Omental fat pad (tissue), 4 donors: ENCODE measurements around the gene VPS13C. TPM values are rescaled to one million over a fixed set of nuclear protein-coding genes. Genes with fewer than 3 reads are reported as not detected.

Experiments used
- ATAC-seq: fragments of 150-250 bp; one replicate; pipeline ENCODE4 v1.9.1; 2016; ENCODE audit warnings: mild to moderate bottlenecking, moderate library complexity; ENCODE audit not compliant: low FRiP score
- DNase-seq: peaks from one replicate; pipeline ENCODE4 v3.0.0-alpha.2; 2019; ENCODE audit warnings: low spot score
- CTCF ChIP-seq, 3 donors: fragments of 450-650 bp; IDR thresholded peaks; one replicate each; pipeline ENCODE4 v1.5.1; 2016 to 2017; ENCODE audit warnings: antibody characterized with exemption in 3 of 3, mild to moderate bottlenecking in 3 of 3, moderate library complexity in 2 of 3
- total RNA-seq, 4 donors: library from RNA; depleted of rRNA; stranded (reverse); fragments of >200 nt; gene quantifications; one replicate each; pipeline ENCODE4 v1.1.0, GENCODE V29; 2016

The VPS13C gene
- total RNA-seq, 4 donors from 2014 or later: 61.6 to 144 (median 75.8) TPM

- ATAC-seq (peak; percentile 60), DNase-seq (no peak)
- no peak for TF ChIP-seq CTCF (IDR thresholded peaks at IDR 0.05)
Measured at GRCh38 chr15:62071711-62072308, 11.6 kb upstream of the VPS13C start.

- no peak for DNase-seq
- no peak for ATAC-seq
- no peak for TF ChIP-seq CTCF (IDR thresholded peaks at IDR 0.05)
Measured at GRCh38 chr15:62069551-62069950, 9.3 kb upstream of the VPS13C start.

GRCh38 chr15:62068810-62069167 lies 8.5 kb upstream of the VPS13C start:
- no peak for TF ChIP-seq CTCF (IDR thresholded peaks at IDR 0.05)
- ATAC-seq (no peak), DNase-seq (no peak)

GRCh38 chr15:62068071-62068809 lies 8.0 kb upstream of the VPS13C start:
- no peak for TF ChIP-seq CTCF (IDR thresholded peaks at IDR 0.05)
- ATAC-seq (peak; percentile 59), DNase-seq (no peak)

- no peak for TF ChIP-seq CTCF (IDR thresholded peaks at IDR 0.05)
- ATAC-seq: peak; percentile 13
- DNase-seq: no peak
Measured at GRCh38 chr15:62067448-62068044, 7.3 kb upstream of the VPS13C start.

- DNase-seq (no peak), ATAC-seq (peak; percentile 73)
- TF ChIP-seq CTCF (IDR thresholded peaks at IDR 0.05): no peak
Measured at GRCh38 chr15:62066663-62067447, 6.6 kb upstream of the VPS13C start, which contains the start of gene C2CD4A. Gene C2CD4A, plus strand, starts transcription at chr15:62066977. Its CDS starts 637 bp downstream, at chr15:62067614.
